Stimulated activated naive CD8-positive, alpha-beta T cell treated with anti-CD3 and anti-CD28 coated beads, Interleukin-15, Interleukin-2, amounts not matched to agents 100 ng/mL and 50 ng/mL, for 24 hours (primary cell): ENCODE measurements around the gene NFATC2IP.
"Not testable (repeated sequence)": the region's sequence is repeated elsewhere in the genome, so short reads cannot be mapped to it uniquely, and the experiment has no call there.

Source experiments
- H3K27ac Mint-ChIP-seq: one replicate; pipeline ENCODE4 v1.8.0; 2021; ENCODE audit warnings: mild to moderate bottlenecking, mixed read lengths
- H3K27me3 Mint-ChIP-seq: one replicate; pipeline ENCODE4 v1.8.0; 2021; ENCODE audit warnings: mixed read lengths
- H3K36me3 Mint-ChIP-seq: one replicate; pipeline ENCODE4 v1.8.0; 2021; ENCODE audit warnings: low read depth, mixed read lengths
- H3K4me1 Mint-ChIP-seq: one replicate; pipeline ENCODE4 v1.8.0; 2021; ENCODE audit warnings: low read depth, mixed read lengths
- H3K4me3 Mint-ChIP-seq: one replicate; pipeline ENCODE4 v1.8.0; 2021; ENCODE audit warnings: mild to moderate bottlenecking, mixed read lengths
- H3K9me3 Mint-ChIP-seq: one replicate; pipeline ENCODE4 v1.8.0; 2021; ENCODE audit warnings: mixed read lengths

NFATC2IP gene

DNA sequence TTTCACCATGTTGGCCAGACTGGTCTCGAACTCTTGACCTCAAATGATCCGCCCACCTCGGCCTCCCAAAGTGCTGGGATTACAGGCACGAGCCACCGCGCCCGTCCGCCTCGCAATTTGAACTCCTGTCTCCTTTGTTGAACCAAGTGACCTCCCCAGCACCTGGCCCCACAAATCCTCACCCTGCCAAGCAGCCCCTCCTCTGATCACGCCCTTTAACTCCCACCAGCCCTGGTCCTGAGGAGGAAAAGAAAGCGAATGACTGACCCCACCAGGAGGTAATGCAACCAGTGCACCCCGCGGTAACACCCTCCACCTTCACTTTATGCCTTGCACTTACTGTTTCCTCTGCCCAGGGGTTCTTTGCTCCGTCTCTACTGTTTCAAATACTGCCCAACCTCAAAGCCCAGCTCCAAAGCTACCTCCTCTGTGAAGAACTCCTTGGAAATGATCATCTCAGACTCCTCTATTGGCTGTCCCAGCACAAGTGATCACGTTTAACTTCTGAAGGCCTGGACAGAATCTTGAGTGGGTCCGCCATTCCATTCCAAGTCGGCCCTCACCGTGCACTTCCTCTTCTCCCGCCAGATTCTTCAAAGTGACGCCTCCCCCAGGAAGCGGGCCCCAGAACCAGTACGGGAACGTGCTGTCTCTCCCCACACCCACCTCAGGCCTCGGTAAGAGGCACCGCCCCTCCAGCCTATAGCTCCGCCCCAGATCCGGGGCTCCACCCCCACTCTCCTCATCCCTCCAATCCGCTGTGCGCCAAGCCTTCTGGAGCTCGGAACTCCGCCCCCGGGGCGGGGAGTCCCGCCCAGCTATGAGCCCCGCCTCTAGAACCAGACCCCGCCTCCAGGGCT, 14.6 kb upstream of the NFATC2IP start:
- peak overlapping the region; percentile 32 for H3K27ac Mint-ChIP-seq
- H3K9me3 Mint-ChIP-seq: no peaks in the 10 kb centered on the region
- peak overlapping the region; percentile 76 for H3K4me3 Mint-ChIP-seq
- peaks cover 4% of the 10 kb centered on the region for H3K36me3 Mint-ChIP-seq
- peaks cover 35% of the 10 kb centered on the region for H3K4me1 Mint-ChIP-seq
- no peaks in the 10 kb centered on the region for H3K27me3 Mint-ChIP-seq

DNA sequence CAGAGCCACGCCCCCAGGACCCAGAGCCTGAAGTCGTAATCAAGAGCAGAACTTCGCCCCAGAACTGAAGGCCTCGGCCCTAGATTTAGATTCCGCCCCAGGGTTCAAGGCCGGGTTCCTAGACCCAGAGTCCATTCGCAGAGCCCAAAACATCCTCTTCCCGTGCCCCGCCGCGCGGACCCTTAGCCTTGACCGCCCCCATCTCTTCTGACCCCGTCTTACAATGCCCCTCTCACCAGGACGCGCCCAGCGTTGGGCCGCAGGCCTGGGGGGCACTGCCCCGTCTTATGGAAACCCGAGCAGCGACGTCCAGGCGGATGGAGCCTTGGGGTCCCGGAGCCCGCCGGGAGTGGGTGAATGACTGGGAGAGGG, 14.0 kb upstream of the NFATC2IP start:
- Mint-ChIP-seq H3K36me3 (peaks cover 4% of the 10 kb centered on the region), H3K27ac (no peak overlapping the region), H3K4me1 (peaks cover 29% of the 10 kb centered on the region), H3K9me3 (no peaks in the 10 kb centered on the region), H3K27me3 (no peaks in the 10 kb centered on the region), H3K4me3 (peak overlapping the region; percentile 76)

DNA sequence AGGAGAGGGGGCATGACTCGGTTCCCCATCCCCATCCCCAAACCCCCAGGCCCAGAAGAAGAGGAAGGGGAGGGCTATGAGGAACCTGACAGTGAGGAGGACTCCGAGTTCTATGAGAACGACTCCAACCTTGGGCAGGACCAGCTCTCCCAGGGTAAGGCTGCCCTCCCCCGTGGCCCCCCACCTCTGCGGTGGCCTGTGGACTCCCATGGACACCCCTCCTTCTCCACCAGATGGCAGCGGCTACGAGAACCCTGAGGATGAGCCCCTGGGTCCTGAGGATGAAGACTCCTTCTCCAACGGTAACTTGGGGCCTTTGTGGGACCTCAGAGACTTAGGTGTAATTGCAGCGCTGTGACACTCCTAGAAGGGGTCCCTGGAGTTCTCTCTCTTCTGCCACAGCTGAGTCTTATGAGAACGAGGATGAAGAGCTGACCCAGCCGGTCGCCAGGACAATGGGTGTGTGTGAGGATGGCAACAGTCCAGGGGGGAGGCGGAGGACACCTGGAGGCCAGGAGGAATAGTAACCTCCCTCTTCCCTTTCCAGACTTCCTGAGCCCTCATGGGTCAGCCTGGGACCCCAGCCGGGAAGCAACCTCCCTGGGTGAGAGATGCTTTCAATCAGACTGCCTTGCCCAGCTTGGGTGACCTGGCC, 13.4 kb upstream of the NFATC2IP start:
- Mint-ChIP-seq H3K27me3 (no peaks in the 10 kb centered on the region), H3K36me3 (peaks cover 4% of the 10 kb centered on the region), H3K4me3 (no peak overlapping the region), H3K9me3 (no peaks in the 10 kb centered on the region), H3K4me1 (peaks cover 26% of the 10 kb centered on the region), H3K27ac (no peak overlapping the region)

GRCh38 chr16:28938721-28939120, 12.0 kb upstream of the NFATC2IP start:
- peaks cover 4% of the 10 kb centered on the region for H3K36me3 Mint-ChIP-seq
- no peaks in the 10 kb centered on the region for H3K27me3 Mint-ChIP-seq
- H3K4me1 Mint-ChIP-seq: peaks cover 23% of the 10 kb centered on the region
- H3K9me3 Mint-ChIP-seq: no peaks in the 10 kb centered on the region
- no peak overlapping the region for H3K4me3 Mint-ChIP-seq
- no peak overlapping the region for H3K27ac Mint-ChIP-seq

DNA sequence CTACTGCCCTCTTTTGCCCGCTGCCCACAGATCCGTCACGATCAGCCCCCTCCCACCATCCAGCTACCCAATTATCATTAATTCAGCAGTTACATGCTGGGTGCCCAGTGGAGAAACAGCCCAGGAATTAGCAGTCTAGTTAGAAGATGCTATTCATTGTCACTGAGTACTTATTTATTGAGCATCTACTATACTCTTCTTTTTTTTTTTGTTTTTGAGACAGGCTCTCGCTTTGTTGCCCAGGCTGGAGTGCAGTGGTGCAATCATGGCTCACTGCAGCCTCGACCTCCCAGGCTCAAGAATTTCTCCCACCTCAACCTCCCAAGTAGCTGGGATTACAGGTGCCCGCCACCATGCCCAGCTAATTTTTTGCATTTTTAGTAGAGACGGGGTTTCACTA, 10.9 kb upstream of the NFATC2IP start:
- not testable (repeated sequence) for H3K27me3 Mint-ChIP-seq, H3K4me3 Mint-ChIP-seq, H3K9me3 Mint-ChIP-seq, H3K27ac Mint-ChIP-seq, H3K36me3 Mint-ChIP-seq
- peaks cover 16% of the 10 kb centered on the region for H3K4me1 Mint-ChIP-seq

GRCh38 chr16:28943281-28943680, 7.5 kb upstream of the NFATC2IP start:
- Mint-ChIP-seq H3K27ac (no peak overlapping the region), H3K27me3 (no peaks in the 10 kb centered on the region), H3K4me3 (no peak overlapping the region)

DNA sequence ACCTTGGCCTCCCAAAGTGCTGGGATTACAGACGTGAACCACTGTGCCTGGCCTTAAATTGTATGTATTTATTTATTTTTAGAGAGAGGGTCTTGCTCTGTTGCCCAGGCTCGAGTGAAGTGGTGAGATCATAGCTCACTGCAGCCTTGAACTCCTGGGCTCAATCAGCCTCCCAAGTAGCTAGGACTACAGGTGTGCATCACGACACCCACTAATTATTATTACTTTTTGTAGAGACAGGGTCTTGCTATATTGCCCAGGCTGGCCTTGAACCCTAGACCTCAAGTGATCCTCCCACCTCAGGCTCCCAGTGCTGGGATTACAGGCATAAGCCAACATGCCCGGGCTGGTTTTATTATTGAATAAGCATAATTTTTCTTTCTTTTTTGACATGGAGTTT, 4.1 kb upstream of the NFATC2IP start:
- Mint-ChIP-seq H3K9me3 (no peaks in the 10 kb centered on the region), H3K36me3 (peaks cover 3% of the 10 kb centered on the region), H3K27ac (no peak overlapping the region), H3K4me3 (no peak overlapping the region), H3K4me1 (peaks cover 18% of the 10 kb centered on the region), H3K27me3 (no peaks in the 10 kb centered on the region)

More at GRCh38 chr16:28943281-28943680, 7.5 kb upstream of the NFATC2IP start:
- no peaks in the 10 kb centered on the region for H3K36me3 Mint-ChIP-seq
- no peaks in the 10 kb centered on the region for H3K9me3 Mint-ChIP-seq
- peaks cover 10% of the 10 kb centered on the region for H3K4me1 Mint-ChIP-seq

DNA sequence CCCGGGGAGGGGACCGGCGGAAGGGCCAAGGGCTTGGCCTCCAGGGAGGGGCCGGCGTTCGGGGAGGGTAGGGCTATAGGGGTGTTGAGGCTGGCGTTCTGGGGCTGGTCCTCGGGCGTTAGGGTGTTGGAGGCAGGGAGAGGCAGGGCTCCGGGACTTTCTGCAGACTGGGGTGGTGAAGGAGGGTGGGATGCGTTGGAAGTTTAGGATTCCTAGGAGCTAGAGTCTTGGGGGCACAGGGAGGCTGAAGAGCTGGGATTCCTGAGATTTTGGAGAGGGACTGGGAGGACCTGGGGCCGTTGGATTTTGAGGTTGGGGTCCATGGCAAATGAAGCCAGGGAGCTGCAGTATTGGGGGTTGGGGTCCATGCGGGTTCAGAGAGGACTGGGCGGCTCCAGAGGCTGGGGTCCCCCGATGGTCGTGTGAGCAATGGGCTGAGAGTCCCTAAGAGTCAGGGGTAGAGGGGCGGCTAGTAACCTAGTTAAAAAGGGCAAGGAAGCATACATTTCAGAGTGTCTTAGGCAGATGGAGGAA, 740 bp downstream of the NFATC2IP start:
- Mint-ChIP-seq H3K27me3 (no peaks in the 10 kb centered on the region), H3K27ac (peak overlapping the region; percentile 93), H3K4me3 (peak overlapping the region; percentile 95), H3K9me3 (no peaks in the 10 kb centered on the region), H3K36me3 (peaks cover 41% of the 10 kb centered on the region), H3K4me1 (peaks cover 26% of the 10 kb centered on the region)

DNA sequence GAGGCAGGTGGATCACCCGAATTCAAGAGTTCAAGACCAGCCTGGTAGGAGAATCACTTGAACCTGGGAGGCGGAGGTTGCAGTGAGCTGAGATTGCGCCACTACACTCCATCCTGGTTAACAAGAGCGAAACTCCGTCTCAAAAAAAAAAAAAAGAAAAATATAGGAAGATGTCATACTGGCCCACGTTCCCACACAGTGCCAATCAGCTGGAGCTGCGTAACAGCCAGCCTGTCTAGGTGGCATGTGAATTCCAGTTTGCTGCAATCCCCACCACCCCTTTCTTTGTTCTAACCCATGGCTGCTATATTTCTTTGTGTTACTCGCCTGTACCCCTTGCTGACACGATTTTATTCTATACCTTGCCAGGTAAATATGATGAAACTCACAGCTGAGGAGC, 7.5 kb downstream of the NFATC2IP start:
- no peak overlapping the region for H3K4me3 Mint-ChIP-seq
- H3K36me3 Mint-ChIP-seq: peaks cover 68% of the 10 kb centered on the region
- H3K9me3 Mint-ChIP-seq: no peaks in the 10 kb centered on the region
- H3K27me3 Mint-ChIP-seq: no peaks in the 10 kb centered on the region
- no peak overlapping the region for H3K27ac Mint-ChIP-seq
- peaks cover 3% of the 10 kb centered on the region for H3K4me1 Mint-ChIP-seq

DNA sequence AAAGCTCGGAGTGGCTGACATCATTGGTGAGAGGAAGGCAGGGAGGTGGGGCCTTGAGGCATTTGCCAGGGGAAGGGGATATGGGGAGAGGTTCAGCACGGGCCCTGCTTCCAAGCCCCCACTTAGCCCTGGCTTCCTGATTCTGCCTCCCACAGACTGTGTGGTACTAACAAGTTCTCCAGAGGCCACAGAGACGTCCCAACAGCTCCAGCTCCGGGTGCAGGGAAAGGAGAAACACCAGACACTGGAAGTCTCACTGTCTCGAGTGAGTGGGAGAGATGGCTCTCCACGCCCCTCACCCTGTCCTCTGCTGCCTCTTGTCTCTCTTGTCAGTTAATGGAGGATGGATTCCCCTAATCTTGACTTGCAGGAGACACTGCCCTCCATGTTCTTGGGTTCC, 8.1 kb downstream of the NFATC2IP start:
- H3K36me3 Mint-ChIP-seq: peaks cover 67% of the 10 kb centered on the region

GRCh38 chr16:28964072-28964471, 13.3 kb downstream of the NFATC2IP start:
- Mint-ChIP-seq H3K27ac (no peak overlapping the region), H3K4me3 (no peak overlapping the region), H3K36me3 (peaks cover 57% of the 10 kb centered on the region), H3K4me1 (no peaks in the 10 kb centered on the region), H3K27me3 (no peaks in the 10 kb centered on the region), H3K9me3 (no peaks in the 10 kb centered on the region)

More for the DNA sequence above, 8.1 kb downstream of the NFATC2IP start:
- H3K27me3 Mint-ChIP-seq: no peaks in the 10 kb centered on the region
- no peaks in the 10 kb centered on the region for H3K9me3 Mint-ChIP-seq
- H3K27ac Mint-ChIP-seq: no peak overlapping the region
- H3K4me3 Mint-ChIP-seq: no peak overlapping the region
- H3K4me1 Mint-ChIP-seq: no peaks in the 10 kb centered on the region

DNA sequence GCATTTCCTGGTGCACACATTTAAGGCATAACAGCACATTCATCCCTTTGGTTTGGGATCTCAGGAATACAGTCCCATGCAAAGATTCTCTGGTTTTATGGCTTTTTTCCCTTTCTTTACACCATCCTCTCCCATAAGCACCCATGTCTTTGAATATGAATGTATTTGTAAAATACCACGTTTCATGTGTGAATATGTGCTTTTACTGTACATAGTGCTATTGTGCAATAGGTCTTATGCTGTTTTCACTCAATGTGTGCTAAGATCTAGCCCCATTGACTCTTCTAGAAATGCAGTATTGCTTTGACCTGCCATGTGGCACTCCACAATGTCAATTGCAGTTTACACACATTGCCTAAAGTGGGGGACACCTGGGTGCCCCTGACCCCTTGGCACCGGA, 13.8 kb downstream of the NFATC2IP start:
- Mint-ChIP-seq H3K27ac (no peak overlapping the region), H3K4me1 (no peaks in the 10 kb centered on the region), H3K9me3 (no peaks in the 10 kb centered on the region), H3K27me3 (no peaks in the 10 kb centered on the region), H3K4me3 (no peak overlapping the region), H3K36me3 (peaks cover 52% of the 10 kb centered on the region)

- Mint-ChIP-seq H3K4me1 (no peaks in the 10 kb centered on the region), H3K36me3 (peaks cover 33% of the 10 kb centered on the region), H3K27me3 (no peaks in the 10 kb centered on the region), H3K9me3 (no peaks in the 10 kb centered on the region), H3K27ac (no peak overlapping the region), H3K4me3 (no peak overlapping the region)
Measured at GRCh38 chr16:28967156-28967555, 16.4 kb downstream of the NFATC2IP start.

DNA sequence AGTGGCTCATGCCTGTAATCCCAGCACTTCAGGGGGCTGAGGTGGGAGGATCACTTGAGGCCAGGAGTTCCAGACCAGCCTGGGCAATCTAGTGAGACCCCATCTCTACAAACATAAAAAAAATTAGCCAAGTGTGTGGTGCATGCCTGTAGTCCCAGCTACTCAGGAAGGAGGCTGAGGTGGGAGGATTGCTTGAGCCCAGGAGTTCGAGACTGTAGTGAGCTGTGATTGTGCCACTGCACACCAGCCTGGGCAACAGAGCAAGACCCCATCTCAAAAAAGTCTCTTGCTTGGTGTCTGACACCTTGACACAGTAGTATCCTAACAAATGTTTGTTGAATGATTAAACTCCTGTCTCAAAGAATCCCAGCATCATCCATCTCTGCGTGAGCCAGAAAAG, 19.0 kb downstream of the NFATC2IP start:
- not testable (repeated sequence) for H3K27ac Mint-ChIP-seq

DNA sequence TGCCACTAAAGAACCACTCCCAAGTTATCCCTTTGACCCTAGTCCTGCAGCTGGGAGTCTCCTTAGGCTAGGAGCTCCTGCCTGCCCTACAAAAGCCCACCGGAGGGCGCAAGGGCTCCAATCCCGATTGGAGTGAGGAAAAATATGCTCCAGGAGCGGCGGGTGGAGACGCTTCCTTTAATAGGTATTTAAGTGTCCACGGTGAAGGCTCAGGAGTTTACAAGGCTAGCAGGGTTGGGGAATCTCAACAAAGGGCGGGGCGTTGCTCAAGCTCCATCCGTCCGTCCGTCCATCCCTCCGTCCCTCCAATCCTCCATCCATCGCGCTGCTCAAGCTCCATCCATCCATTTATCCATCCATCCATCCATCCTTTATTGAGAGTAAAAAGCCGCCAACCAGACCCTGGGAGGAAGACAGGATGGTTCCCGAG, 23.3 kb downstream of the NFATC2IP start:
- H3K27ac Mint-ChIP-seq: peak overlapping the region; percentile 95

More for the DNA sequence above, 19.0 kb downstream of the NFATC2IP start:
- not testable (repeated sequence) for H3K4me1 Mint-ChIP-seq, H3K36me3 Mint-ChIP-seq, H3K9me3 Mint-ChIP-seq, H3K4me3 Mint-ChIP-seq, H3K27me3 Mint-ChIP-seq

More for the DNA sequence above, 23.3 kb downstream of the NFATC2IP start:
- H3K4me1 Mint-ChIP-seq: peaks cover 33% of the 10 kb centered on the region
- peak overlapping the region; percentile 96 for H3K4me3 Mint-ChIP-seq
- no peaks in the 10 kb centered on the region for H3K27me3 Mint-ChIP-seq
- no peaks in the 10 kb centered on the region for H3K9me3 Mint-ChIP-seq
- peaks cover 9% of the 10 kb centered on the region for H3K36me3 Mint-ChIP-seq
